HG03108 (cell line): Measurements from ENCODE around the gene PITPNC1.
"Not testable (repeated sequence)": the region's sequence is repeated elsewhere in the genome, so short reads cannot be mapped to it uniquely, and the experiment has no call there.

Experiments
- ATAC-seq: cut with Tn5 transposase; IDR thresholded peaks from one replicate; pipeline ENCODE4 v1.9.1; 2021; ENCODE audit warnings: moderate library complexity; ENCODE audit not compliant: unreplicated experiment

The PITPNC1 gene

GRCh38 chr17:67666028-67666427 lies 288.9 kb downstream of the PITPNC1 start:
- no peak for ATAC-seq

DNA sequence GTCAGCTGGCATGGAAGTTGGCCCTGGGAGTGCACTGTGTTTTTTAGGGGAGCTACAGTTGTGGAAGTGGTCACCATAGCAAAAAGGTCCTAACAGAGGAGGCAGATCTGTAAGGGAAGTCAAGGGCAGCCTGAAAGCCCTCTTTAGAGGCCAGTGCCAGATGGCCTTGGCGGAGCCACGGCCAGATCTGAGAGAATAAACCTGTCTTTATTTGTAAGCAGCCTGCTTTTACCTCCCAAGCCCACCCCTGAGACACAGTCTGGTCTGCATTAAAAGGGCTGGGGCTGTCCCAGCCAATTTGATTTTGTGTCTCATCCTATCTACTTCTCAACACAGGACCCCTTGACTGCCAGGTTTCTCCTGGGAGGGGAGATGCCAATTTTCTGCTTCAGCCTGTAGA lies 289.6 kb downstream of the PITPNC1 start:
- no peak for ATAC-seq

- ATAC-seq, result no peak
Measured at GRCh38 chr17:67671493-67671892, 294.4 kb downstream of the PITPNC1 start.

- no peak for ATAC-seq
Measured at GRCh38 chr17:67672592-67673335, 295.7 kb downstream of the PITPNC1 start.

DNA sequence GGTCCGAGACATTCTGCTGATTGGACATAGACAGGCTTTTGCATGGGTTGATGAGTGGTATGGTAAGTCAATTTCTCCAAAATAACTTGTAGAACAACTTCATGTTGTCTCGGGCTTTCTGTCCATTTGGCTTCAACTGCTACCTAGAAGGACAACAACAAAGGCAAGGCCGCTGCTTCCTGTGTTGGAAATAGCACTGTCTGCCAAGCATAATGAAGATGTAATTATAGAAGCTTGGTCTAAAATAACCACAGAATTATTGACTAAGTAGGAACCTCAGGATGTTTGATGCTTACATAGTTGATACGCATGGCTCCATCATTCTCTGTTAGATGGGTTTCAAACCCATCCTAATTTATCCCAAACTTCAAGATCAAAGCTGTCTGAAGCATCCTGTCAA lies 298.4 kb downstream of the PITPNC1 start:
- no peak for ATAC-seq

- ATAC-seq, result no peak
Measured at GRCh38 chr17:67676305-67676704, 299.2 kb downstream of the PITPNC1 start.

GRCh38 chr17:67678414-67678813 lies 301.3 kb downstream of the PITPNC1 start:
- ATAC-seq, result no peak

- ATAC-seq, result no peak
Measured at GRCh38 chr17:67679225-67679624, 302.1 kb downstream of the PITPNC1 start.

DNA sequence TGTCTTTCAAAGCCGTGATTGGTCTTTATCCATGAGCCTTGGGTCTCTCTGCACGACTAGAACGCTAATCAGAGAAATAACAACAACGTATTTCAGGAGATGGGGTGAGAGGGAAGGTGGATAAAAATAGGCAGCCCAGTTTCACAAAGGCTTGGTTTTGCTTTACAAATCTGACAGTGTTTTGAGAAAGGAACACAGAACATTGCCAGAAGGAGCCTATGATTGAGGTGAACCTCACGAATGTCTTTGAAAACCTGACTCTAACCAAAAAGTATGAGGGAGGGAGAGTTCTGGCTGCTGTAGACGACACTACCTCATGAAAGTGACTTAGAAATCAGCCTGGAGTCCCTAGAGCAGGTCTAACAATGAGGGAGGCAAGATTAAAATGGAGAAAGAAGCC lies 302.6 kb downstream of the PITPNC1 start:
- ATAC-seq, result no peak

- ATAC-seq, result no peak
Measured at GRCh38 chr17:67680445-67681224, 303.6 kb downstream of the PITPNC1 start.

DNA sequence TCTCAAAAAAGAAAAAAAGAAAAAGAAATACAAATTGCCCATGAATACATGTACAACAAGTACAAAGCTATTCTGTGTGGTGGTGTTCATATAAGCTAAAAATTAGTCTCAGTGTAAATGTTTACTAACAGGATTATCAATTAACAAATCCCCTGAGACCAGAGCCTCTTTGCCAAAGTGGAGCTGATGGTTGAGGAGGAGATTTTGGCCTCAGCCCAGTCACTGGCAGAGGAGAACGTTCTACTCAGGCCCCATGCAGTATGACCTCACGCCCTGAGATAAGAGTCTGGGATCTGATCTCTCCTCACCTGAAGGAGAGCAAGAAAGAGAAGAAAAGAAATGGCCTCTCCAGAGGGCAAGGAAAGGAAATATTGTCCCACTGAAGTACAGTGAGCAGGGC lies 305.1 kb downstream of the PITPNC1 start:
- ATAC-seq, result no peak

DNA sequence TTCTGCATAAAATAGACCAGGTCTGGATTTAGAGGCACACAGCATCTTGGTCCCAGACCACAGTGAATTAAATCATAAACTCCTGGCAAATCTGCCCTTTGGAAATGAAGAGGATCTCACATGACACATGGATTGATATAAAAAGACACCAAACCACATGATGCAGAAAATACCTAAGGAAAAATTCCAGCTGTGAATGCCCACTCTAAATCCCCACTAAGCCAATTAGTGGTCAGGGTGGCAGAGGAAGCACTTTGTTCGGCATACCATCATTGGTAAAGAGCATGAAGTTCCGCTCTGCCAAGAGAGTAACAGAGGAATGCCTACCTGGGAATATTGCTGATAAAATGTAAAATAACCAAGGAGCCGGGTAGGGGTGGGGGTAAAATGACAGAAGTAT lies 308.3 kb downstream of the PITPNC1 start:
- ATAC-seq, result no peak

DNA sequence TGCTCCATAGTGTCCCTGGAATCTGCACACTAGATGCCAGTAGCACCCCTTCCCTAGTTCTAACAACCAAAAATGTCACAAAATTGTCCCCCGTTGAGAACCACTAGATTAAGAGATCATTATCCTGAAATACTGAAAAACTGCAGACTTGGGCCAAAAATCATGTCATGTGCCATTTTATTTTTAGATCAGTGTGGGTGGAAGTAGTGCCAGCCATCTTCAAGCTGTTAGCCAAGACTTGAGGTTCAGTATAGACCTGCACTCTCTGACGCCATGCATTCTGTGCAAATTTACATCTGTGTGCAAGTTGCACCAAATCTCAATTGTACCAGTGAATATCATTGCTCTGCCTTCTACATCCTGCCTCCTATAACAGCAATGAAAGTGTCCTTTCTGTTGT lies 309.2 kb downstream of the PITPNC1 start:
- no peak for ATAC-seq

GRCh38 chr17:67687511-67687910 lies 310.4 kb downstream of the PITPNC1 start:
- ATAC-seq, result no peak

- no peak for ATAC-seq
Measured at GRCh38 chr17:67689534-67690177, 312.6 kb downstream of the PITPNC1 start.

DNA sequence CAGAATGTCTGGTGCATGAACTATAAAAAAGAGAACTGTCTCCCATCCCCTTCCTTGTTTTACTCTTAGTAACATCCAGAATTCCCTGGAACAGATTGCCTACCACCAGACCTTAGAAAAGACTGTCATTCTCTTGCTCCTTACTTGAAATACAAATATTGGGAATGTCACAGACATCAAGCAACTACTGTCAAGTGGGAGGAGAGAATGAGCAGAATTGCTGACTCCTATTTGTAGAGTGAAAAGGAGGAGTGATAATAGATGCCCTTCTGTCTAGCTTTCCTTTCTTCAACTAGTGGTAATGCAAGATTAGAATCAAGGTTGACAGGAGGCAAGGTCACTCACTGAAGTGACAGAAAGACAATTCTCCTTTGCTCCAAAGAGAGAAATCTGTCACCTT lies 316.7 kb downstream of the PITPNC1 start:
- no peak for ATAC-seq

DNA sequence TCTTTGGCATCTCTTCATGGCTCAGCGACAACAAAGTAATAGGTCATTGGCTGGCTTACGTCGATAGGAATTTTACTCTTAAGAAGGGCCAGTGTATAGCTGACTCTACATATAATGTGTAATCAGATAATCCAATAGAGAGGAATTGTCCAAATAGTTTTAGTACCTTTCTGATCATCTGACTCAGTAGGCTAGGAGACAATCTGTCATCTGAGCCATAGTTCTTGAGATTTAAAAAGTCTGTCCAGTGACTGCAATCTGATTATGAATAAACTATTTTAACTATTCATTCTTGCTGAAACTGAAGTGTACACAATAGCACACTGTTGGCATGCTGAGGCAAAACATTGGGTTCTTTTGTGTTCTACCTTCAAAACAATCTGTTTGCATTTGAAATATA lies 319.3 kb downstream of the PITPNC1 start:
- no peak for ATAC-seq

DNA sequence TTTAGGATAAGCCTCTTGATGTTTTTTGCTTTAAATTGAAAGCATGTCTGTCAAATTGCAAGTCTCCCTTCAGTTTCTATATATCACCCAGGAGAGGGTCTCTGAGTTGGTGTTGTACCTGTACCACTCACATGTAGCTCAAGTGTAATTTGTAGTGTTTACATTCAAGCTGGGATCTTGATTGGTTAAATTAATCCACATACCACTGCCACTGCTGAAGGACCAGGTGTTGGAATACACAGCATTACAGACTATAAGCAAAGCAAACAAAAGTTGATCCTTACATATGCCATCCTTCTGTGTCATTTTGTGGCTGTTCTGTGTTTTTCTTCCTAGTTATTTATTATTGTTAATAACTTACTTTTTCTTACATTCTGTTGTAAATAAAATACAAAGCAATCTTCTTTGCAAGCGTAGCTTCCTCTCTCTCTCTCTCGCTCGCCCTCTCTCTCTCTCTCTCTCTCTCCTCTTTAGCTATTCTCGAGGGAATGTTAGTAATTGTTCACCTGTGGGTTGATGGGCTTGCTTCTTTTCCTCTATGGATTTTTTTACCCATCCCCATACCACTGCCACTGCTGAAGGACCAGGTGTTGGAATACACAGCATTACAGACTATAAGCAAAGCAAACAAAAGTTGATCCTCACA lies 319.9 kb downstream of the PITPNC1 start:
- no peak for ATAC-seq

DNA sequence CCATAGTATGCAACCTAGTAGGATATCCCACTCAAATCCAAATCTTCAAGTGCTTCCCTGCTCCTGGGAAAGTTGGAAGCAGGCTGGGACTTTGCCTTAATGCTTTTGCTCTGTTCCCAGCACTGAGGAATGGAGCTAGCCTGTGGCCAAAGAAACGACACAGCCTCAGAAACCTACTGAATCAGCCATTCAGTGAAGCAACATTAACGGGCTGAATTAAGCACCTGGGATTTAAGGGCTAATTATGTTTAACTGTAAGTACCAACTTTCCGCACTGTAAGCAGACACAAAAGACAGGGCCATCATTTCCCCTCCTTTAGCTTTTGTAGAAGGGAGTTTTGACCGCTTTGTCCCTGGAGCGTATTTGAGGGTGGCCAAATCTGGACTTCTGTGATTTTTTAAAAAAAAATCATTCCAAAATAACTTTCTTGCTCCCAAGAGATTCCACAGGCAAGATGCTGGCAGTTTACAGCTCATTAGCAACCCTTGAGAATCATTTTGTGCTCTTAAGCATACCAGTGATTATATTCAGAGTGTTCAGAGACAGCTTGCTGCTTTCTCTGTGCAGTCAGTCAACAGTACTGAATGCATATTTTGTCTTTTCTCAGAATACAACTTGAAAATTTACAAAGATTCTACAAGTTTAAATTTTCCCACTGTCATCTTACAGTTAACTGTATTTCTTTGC lies 323.1 kb downstream of the PITPNC1 start:
- no peak for ATAC-seq

DNA sequence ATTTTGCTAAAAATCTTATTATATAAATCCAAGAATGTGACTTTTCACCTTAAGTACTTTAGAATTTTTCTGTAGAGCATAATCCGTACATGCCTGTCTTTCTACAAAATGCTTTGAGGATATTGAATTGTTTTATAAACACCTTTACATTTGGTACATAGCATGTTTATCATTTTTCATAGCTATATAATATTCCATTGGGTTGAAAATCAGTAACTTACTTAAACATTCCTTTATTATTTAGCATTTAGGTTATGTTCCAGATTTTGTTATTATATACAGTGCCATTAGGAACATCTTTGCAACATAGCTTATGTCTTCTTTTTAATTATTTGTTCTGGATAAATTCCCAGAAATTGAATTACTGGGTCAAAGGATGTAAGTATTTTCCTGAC lies 323.6 kb downstream of the PITPNC1 start:
- ATAC-seq, result no peak

GRCh38 chr17:67702861-67703260 lies 325.8 kb downstream of the PITPNC1 start:
- not testable (repeated sequence) for ATAC-seq
